NCI-H524 treated with DMSO at 0.1 percent for 48 hours (cell line): Measurements from ENCODE around the gene INPP5D.
"Not testable (repeated sequence)": the region's sequence is repeated elsewhere in the genome, so short reads cannot be mapped to it uniquely, and the experiment has no call there.

Experiments
- DNase-seq: peaks from one replicate; lab custom pipeline; 2025; lab: John Stamatoyannopoulos, UW

The INPP5D gene

GRCh38 chr2:233032551-233033320 is 27.4 kb upstream of the INPP5D start, which contains the start of gene NEU2:
TSS of gene NEU2 (plus strand) at chr2:233032672. CDS start at chr2:233032672, 0 bp downstream.
- no peak for DNase-seq

DNA sequence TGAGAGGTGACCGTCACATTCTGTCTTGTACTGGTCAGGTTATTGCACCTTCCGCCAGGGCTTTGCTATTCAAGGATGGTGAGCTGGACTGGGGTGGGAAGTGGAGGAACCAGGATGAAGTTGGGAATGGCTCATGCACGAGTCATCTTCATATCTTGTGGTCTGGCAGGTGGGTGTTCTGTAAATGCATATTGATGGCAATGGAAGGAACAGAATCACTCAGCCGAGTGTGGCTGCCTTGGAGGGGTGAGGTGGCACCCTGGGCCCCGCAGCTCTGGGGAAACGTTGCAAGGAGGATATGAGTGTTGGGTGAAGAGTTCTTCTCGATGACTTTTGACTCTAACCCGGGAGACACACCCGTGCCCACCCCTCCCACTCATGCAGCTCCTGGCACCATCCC is 26.5 kb upstream of the INPP5D start:
- no peak for DNase-seq

DNA sequence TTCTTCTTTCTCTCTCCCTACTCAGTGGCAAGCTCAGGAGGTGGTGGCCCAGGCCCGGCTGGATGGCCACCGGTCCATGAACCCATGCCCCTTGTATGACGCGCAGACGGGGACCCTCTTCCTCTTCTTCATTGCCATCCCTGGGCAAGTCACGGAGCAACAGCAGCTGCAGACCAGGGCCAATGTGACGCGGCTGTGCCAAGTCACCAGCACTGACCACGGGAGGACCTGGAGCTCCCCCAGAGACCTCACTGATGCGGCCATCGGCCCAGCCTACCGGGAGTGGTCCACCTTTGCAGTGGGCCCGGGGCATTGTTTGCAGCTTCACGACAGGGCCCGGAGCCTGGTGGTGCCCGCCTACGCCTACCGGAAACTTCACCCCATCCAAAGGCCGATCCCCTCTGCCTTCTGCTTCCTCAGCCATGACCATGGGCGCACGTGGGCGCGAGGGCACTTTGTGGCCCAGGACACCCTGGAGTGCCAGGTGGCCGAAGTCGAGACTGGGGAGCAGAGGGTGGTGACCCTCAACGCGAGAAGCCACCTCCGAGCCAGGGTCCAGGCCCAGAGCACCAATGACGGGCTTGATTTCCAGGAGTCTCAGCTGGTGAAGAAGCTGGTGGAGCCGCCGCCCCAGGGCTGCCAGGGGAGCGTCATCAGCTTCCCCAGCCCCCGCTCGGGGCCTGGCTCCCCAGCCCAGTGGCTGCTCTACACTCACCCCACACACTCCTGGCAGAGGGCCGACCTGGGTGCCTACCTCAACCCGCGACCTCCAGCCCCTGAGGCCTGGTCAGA is 25.9 kb upstream of the INPP5D start:
- DNase-seq = no peak

- DNase-seq = no peak
Measured at GRCh38 chr2:233035426-233036161, 24.5 kb upstream of the INPP5D start.

GRCh38 chr2:233036162-233036838 is 23.8 kb upstream of the INPP5D start:
- DNase-seq = no peak

DNA sequence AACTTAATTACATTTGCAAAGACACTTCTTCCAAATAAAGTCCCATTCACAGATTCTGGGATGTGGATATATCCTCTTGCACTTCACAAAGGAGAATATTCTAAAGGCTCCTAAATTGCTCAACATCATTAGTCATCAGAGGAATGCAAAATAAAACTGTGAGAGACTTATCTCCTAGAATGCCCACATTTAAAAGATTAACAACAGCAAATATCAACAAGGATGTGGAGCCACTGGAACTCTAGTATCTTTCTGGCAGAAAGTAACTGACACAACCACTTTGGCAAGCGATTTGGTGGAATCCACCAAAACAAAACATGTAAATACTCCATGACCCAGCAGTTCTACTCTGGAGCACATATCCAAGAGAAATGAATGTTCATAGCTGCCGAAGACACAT is 23.1 kb upstream of the INPP5D start:
- DNase-seq = no peak

- DNase-seq = no peak
Measured at GRCh38 chr2:233039212-233039845, 20.8 kb upstream of the INPP5D start.

DNA sequence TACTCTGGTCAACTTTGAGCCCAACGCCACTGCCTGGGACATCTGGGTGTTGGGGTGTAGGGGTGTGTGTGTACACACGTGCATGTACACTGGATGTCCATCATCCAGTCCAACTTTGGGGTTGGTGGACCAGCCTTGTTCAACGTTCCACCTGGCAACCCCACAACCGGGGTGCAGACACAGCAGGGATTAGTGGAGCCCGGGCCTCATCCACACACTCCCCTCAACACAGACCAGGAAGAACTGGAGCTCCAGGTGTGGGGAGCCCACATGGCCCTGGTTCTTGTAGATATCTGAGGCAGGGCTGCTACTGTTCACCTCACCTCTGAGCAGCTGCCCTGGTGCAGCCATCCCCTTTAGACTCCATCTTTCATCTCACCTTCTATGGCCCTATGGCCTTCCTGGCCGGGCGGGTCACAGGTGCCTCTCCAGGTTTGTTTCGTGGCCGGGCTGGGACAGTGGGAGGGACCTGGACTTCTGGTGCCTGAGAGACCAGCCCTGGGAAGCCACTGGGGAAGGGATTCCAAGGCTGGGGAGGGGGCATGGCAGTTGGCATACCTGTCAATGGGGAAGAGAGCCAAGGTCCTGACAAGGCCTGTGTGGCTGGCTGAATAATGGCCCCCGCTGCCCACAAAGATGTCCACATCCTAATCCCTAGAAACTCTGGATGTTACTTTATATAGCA is 20.2 kb upstream of the INPP5D start:
- DNase-seq = no peak

DNA sequence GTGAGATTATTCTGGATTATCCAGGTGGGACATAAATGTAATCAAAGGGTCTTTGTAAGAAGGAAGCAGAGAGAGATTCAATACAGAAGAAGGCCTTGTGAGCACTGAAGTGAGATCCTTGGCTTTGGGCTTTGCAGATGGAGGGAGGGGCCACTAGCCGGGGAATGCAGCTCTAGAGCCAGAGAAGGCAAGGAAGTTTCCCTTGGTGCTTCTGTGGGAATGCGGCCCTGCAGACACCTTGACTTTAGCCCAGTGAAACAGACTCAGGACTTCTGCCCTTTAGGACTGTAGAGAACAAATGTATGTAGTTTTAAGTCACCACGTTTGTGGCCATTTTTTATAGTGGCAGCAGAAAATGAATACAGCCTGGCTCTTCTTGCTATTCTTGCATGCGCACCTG is 19.6 kb upstream of the INPP5D start:
- DNase-seq = no peak

DNA sequence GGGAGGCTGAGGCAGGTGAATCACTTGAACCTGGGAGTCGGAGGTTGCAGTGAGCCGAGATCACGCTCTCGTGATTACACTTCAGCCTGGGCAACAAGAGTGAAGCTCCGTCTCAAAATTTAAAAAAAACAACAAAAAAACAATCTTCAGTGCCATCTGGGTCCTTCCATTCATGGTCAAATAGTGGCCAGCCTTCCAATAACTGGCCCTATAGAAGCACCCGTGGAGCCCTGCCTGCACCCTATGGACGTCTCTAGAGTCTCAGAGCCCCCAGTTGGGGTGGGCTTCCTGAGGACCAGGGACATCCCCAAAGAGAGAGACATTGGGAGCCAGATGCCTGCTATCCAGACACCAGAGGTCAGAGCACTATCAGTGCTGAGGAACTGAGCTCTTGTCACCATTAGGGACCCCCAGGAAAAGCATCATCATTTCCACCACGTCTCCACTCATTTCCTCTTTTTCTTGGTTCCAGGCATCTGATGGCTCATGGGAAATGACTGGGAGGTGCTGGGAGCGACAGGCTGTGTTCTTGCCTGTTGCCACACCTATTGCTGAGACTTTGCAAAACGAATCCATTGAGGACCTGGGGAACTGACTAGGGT is 18.3 kb upstream of the INPP5D start:
- no peak for DNase-seq

GRCh38 chr2:233042549-233042948 is 17.6 kb upstream of the INPP5D start:
- no peak for DNase-seq

DNA sequence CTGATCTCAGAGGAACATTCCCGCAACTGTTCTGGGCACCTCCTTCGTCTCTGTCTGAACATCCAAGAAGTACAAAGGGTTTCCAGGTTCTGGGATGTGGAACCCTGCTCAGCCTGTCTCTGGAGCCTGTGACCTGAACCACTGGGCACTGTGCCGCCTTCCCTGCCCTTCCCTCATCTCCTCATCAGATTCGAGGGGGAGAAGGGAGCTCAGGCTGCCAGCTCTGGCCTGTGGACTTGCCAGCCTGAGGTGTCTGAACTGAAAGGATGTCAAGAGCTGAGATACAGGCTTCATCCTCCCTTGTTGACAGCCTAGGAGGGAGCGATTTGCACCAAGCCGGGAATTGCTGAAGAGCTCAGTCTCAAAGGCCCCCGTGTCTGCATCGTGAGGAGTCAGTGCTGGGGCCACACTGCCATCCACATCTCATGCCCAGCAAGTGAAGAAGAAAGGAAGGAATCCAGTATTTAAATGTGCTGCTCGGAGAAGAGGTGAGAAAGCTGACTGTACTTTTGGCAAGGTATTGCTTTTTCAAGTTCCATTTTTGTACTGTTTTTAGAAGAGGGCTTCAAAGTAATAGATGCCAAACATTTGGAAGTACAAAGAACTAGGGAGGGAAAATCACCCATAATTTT is 15.1 kb upstream of the INPP5D start:
- DNase-seq = no peak

DNA sequence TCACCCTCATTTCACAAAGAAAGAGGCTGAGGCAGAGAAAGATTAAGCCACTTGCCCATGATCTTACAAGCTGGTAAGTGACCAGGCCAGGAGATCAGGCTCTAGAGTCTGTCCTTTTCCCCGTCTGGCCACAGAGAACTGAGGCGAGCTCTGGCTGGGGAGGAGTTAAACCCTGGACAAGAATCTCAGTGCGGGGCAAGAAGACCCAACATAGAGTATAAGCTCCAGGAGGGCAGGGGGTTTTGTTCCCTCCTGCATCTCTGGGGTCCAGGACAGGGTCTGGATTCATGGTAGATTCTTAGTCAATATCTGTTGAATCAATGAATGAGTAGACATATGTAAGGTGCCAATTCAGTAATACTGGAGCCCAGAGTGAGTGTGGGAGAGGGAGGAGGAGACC is 12.9 kb upstream of the INPP5D start:
- no peak for DNase-seq

GRCh38 chr2:233047667-233048066 is 12.5 kb upstream of the INPP5D start:
- DNase-seq = no peak

- DNase-seq = no peak
Measured at GRCh38 chr2:233048569-233049193, 11.5 kb upstream of the INPP5D start.

GRCh38 chr2:233049194-233049761 is 10.9 kb upstream of the INPP5D start:
- no peak for DNase-seq

GRCh38 chr2:233051241-233052149 is 8.6 kb upstream of the INPP5D start:
- DNase-seq = no peak

DNA sequence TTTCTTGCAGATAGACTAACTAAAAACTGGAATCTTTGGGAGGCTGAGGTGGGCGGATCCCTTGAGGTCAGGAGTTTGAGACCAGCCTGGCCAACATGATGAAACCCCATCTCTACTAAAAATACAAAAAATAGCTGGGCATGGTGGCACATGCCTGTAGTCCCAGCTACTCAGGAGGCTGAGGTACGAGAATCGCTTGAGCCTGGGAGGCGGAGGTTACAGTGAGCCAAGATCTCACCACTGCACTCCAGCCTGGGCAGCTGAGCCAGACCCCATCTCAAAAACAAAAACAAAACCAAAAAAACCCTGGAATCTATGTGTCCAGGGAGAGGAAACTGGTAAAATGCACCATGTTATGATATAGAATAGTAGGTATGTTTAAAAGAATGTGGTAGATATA is 7.6 kb upstream of the INPP5D start:
- not testable (repeated sequence) for DNase-seq
